ENCODE data around the gene SULT4A1. TPM values are rescaled to one million over a fixed set of nuclear protein-coding genes. Genes with fewer than 3 reads are reported as not detected.

Gene SULT4A1
- total RNA-seq, 2 experiments from 2014 or later, result not detected

- ChIA-PET CTCF (no interaction called here), POLR2A (no interaction called here)
Measured at GRCh38 chr22:43832393-43833265, 29.7 kb downstream of the SULT4A1 start.

GRCh38 chr22:43831561-43832392 lies 30.5 kb downstream of the SULT4A1 start:
- ChIA-PET POLR2A (no interaction called here), CTCF (no interaction called here)

DNA sequence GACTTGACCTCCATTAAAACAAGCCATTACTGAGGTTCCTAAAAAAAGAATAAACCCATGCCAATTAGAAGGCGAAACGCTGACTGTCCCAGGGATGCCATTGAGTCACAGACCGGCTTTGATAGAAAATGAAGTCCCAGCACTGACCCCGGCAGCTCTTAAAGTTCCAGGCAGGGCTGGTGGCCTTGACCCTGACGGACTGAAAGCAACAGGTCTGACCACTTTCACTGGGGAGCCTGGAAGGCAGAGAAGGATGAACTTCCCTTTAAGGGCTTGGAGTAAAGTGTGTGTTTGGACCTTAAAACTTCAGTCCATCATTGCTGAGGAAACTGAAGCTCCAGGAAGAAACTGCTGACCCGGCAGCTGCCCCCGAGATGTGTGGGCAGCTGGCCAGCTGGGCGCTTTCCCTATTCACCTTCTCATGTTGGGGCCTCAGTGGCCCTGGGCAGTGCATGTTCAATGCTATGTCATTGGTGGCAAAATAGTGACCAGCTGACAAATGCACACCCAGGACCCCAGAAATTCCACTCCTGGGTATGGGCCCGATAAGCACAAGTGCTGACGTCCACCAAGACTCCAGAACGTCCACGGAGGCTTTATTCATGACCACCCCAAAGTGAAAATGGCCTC lies 31.3 kb downstream of the SULT4A1 start:
- ChIA-PET CTCF (no interaction called here), POLR2A (no interaction called here)

- ChIA-PET POLR2A (no interaction called here), CTCF (no interaction called here)
Measured at GRCh38 chr22:43829904-43830851, 32.1 kb downstream of the SULT4A1 start.

DNA sequence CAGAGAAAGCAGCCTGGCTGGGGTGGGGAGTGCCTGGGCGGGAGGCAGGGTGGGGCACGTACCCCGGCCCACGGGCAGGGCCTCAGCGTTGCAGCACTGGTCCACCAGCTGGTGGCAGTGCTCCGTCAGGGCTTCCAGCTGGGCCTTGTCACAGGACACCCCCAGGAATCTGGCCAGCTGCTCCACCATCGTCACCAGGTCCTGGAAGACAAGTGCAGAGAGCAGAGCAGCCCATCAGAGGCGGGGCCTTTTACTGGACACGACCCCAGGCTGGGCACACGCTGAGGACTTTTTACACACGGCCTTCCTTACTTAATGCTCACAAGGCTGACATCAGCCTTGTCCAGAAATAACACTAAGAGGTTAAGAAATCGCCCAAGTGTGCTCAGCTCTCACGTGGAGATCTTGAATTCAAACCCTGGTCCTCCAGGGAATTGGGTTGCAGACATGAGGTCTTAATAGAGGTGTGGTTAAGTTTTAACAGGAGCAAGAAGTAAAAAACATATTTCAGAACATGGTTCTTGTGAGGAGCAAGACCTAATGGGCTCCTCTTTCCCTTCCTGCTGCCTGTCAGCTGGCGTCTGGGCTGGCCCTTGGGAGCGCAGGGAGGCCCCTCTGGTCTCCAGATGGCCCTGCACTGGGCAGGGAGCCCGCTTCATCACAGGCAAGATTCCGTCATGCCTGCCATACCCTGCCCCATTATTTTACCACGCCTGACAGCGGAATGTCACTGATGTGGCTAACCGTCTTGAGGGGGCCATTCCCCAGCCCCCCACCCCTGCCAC lies 33.1 kb downstream of the SULT4A1 start:
- CTCF ChIA-PET, result no interaction called here

GRCh38 chr22:43828725-43828997 lies 33.7 kb downstream of the SULT4A1 start:
- ChIA-PET CTCF (no interaction called here), POLR2A (no interaction called here)

More for the DNA sequence above, 33.1 kb downstream of the SULT4A1 start:
- POLR2A ChIA-PET, result no interaction called here

DNA sequence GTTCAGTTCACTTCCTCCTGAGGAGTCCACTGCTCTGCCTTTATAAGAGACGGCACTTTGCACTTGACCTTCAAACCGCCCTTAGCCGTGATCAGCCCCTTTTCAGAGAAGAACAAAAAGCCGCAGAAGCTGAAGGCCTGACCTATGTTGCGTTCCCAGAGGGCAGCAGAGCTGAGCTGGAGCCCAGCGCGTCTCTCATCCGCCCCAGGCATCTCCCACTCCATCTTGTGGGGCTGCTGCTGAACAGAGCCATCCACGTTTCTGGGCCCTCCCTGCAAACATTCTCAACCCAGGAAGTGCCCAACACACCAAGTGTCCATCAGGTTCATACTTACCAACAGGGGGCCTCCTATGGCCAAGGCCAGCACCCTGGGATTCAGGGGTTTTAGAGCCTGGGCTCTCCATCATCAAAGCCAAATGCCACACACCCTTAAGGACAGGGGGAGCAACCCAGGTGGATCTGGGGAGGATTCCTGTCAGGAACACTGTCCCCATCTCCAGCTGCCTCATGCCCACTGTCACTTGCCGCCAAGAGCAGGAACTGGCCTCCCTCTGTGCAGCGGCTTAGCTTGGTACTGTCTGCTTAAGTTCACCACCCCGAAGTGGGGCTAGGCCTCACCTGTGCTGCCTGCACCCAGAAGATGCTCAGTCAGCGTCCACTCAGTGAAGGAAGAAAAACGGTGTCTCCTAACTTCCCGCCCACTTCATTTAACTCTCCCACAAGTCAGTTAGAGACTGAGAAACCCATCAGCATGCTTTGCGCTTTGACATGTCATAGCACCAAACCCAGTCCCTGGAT lies 34.2 kb downstream of the SULT4A1 start:
- ChIA-PET POLR2A (no interaction called here), CTCF (no interaction called here)

DNA sequence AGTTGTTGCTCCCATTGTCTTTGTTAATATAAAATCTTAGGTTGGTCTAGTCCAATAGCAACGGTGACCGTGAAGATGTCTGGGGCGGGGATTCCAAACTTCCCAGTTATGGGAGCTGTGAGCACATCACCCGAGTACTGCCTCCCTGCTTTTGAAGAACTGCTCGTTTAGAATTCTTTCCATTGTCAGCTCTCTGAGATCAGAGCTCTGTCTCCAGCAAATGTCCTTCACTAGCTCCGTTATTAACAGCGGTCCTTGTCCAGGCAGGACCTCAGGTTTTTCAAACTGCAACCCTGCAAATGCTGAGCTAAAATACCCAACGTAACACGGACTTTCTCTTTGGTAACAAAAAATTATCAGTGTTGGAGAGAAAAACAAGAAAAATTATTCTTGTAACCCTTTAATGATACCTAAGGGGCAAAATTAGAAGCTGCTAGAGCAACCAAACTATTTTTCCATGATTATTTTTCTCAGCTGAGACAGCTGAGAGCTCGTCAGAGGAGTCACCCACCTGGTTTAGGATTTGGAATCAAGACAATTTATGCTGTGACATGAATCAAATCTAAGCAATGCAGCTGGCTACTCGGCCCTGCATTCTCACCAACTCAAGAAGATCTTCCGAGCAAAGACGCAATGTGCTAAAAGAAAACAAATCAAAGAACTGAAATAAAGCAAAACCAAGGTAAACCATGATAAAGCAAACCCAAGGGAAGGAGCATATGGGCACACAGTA lies 35.1 kb downstream of the SULT4A1 start:
- ChIA-PET POLR2A (no interaction called here), CTCF (no interaction called here)

- CTCF ChIA-PET, result no interaction called here
- POLR2A ChIA-PET, result interaction anchor here (0.5 kb wide), 1 partner anchor 94 kb away, joined by 4 read pairs; no protein-coding TSS in a partner anchor
Measured at GRCh38 chr22:43826142-43827002, 35.9 kb downstream of the SULT4A1 start.

GRCh38 chr22:43825651-43826050 lies 36.7 kb downstream of the SULT4A1 start:
- ChIA-PET CTCF (no interaction called here), POLR2A (no interaction called here)

DNA sequence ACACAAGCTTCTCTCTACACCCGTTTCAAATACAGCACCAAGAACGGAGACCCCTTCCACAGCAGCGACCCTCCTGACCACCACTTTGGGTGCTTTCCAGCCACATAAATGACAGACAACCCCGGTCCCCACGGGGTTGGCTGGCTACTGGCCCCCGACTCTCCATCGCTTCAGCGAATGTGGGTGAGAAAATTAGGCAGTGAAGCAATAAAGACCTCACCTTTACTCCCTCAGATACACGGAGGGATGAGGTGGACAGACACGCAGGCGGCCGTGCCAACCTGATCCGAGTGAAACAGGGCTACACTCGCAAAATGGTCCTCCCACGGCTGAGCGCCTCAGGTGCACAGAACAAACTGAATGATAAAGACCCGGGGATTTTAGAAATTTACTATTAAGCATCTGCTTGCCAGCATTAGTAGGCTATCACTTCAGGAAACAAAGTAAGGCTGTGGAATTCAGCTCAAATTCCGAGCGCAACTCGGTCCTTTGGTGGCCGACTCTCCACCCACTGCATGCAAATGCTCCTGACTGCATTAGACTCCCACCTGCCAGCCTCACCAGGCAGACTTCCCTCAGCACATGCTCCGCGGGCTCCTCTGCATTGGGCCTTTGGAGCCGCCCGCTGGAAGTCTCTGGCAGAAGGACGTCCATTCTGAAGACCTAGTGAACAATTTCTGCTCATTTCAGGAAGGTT lies 37.4 kb downstream of the SULT4A1 start:
- POLR2A ChIA-PET, result no interaction called here
- CTCF ChIA-PET, result no interaction called here

DNA sequence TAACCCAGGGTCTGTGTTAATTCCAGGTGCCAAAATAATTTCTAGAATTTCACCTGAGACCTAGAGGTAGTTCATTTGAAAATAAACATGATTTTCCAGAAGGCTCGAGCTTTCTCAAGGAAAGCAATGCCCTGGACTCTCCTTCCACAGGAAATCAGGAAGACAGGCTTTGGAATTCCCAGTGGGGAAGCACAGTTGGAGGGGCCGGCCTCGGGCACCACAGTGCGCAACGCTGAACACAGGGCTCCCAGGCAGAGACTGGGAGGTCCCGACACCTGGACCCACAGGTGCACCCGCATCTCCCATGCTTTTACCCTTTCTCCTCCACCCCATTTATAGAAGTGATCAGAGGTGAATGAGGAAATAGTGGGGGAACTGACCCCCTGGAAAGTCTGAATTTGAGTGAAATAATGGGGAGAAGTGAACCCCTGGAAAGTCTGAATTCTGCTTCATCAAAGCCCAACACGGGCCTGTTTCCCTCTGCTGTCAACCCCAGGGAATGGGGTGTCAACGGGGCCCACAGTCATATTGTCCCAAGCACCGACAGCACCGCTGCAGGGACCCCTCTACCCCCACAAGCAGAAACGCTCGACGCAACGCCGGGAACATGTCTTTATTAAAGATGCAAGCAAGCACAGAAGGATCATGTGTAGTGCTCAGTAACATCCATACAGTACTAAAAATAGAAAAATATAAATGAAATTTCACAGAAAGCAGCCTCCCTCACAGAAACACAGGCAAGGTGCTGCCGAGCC lies 38.2 kb downstream of the SULT4A1 start:
- ChIA-PET POLR2A (no interaction called here), CTCF (no interaction called here)

DNA sequence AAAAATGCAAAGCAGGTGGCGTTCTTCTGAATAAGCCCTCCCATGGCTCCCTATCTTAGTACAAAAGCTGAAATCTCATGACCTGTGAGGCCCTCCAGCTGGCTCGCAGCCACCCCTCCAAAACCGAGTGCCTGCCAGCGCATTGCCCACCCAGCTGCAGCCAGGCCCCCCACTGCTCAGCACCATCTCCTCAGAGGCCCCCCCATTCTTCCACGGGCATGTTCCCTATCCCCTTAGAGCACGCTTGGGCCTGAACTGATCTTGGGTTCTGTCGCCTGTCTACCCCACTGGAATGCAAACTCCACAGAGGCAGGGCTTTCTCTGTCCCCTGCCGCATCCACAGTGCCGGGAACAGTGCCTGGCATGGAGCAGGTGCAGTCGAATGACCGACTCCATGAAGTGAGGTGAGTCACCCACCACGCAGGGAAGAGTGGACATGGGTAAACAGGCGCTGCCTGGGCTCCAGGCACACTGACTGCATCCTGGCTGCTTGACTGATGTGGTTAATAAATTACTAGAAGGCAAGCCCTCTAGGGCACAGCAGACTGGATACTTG lies 38.9 kb downstream of the SULT4A1 start:
- ChIA-PET CTCF (no interaction called here), POLR2A (no interaction called here)

DNA sequence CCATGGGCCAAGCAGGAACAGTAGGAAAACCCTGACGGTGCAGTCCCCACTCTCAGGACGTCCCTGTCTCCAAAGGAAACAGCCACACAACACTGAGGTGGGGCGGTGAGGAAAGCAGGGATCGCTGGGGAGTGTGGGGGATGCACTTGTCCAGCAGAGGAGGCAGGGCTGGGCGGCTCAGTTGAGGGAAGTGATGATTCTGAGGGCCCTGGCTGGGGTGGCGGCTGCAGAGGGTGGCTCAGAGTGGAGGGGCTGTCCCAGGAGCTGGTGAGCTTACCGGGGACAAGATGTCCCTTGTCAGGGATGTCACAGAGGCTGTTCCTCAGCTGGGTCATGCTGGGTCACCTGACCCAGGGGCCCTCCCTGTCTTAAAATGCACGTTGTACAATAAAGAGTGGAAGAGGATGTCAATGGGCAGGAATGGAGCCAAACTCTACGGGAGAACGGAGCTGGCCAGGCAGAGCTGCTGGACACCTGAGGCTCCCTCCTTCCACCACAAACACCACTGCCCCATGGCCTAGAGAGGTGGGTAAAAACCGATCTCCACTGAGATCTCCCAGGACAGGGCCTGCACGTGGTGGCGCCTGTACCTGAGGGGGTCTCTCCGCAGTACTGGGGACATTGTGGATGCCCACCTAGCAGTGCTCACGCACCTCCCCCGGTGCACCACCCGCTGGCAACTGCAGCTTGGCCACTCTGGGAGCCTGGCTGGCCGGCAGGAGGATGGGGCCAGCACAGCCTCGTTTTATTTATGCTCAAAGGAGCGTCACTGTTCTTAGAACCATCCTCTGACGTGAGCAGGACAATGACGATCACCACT lies 40.5 kb downstream of the SULT4A1 start:
- ChIA-PET POLR2A (no interaction called here), CTCF (no interaction called here)

Measured in activated CD8-positive, alpha-beta memory T cell treated with anti-CD3 and anti-CD28 coated beads for 36 hours (primary cell).